Smooth muscle cell (in vitro differentiated cells): Measurements from ENCODE around the gene HOXB6. TPM values are rescaled to one million over a fixed set of nuclear protein-coding genes. Genes with fewer than 3 reads are reported as not detected.

Experiments used
- DNase-seq: peaks from one replicate; lab custom pipeline; 2025; ENCODE audit not compliant: unreplicated experiment; lab: John Stamatoyannopoulos, UW
- H2AFZ ChIP-seq: fragments of 200-600 bp; sonication (generic); 2 replicates; pipeline ENCODE4 v1.6.0; 2016; ENCODE audit warnings: antibody characterized with exemption, low read depth, mild to moderate bottlenecking
- H3F3A ChIP-seq: fragments of 200-600 bp; sonication (generic); 2 replicates; pipeline ENCODE4 v1.6.0; 2017; ENCODE audit warnings: antibody characterized with exemption, low read depth
- H3K27ac ChIP-seq: fragments of 200-600 bp; sonication (generic); 2 replicates; pipeline ENCODE4 v1.5.1; 2016; ENCODE audit warnings: low read depth, mild to moderate bottlenecking
- H3K27me3 ChIP-seq: fragments of 200-600 bp; sonication (generic); 2 replicates; pipeline ENCODE4 v1.6.1; 2016; ENCODE audit warnings: low read depth, mild to moderate bottlenecking
- H3K36me3 ChIP-seq: fragments of 200-600 bp; sonication (generic); 2 replicates; pipeline ENCODE4 v1.5.1; 2016; ENCODE audit warnings: low read depth
- H3K4me1 ChIP-seq: fragments of 200-600 bp; sonication (generic); 2 replicates; pipeline ENCODE4 v1.5.1; 2016; ENCODE audit warnings: low read depth
- H3K4me2 ChIP-seq: fragments of 200-600 bp; sonication (generic); 2 replicates; pipeline ENCODE4 v1.6.0; 2016; ENCODE audit warnings: mild to moderate bottlenecking
- H3K4me3 ChIP-seq: fragments of 200-600 bp; sonication (generic); 2 replicates; pipeline ENCODE4 v1.5.1; 2016; ENCODE audit warnings: mild to moderate bottlenecking
- H3K79me2 ChIP-seq: fragments of 200-600 bp; sonication (generic); 2 replicates; pipeline ENCODE4 v1.6.0; 2016; ENCODE audit warnings: low read depth, mild to moderate bottlenecking
- H3K9ac ChIP-seq: fragments of 200-600 bp; sonication (generic); 2 replicates; pipeline ENCODE4 v1.6.0; 2016; ENCODE audit warnings: low read depth
- H3K9me3 ChIP-seq: fragments of 200-600 bp; sonication (generic); replicated peaks from 2 replicates; pipeline ENCODE4 v1.5.1; 2016; ENCODE audit warnings: low read depth
- H4K20me1 ChIP-seq: fragments of 200-600 bp; sonication (generic); 2 replicates; pipeline ENCODE4 v1.6.0; 2016; ENCODE audit warnings: low read depth
- CTCF ChIP-seq: fragments of 200-600 bp; sonication (generic); IDR thresholded peaks from 2 replicates; pipeline ENCODE4 v1.5.1; 2017; ENCODE audit warnings: borderline replicate concordance, mild to moderate bottlenecking, antibody characterized with exemption; ENCODE audit not compliant: insufficient read depth, poor library complexity, severe bottlenecking
- WGBS: methylation state at CpG from one replicate; pipeline ENCODE4 v1.1.7; 2016; ENCODE audit warnings: low lambda C conversion rate; 5-methylcytosine and 5-hydroxymethylcytosine counted together
- polyA plus RNA-seq: library from polyadenylated mRNA; unstranded; fragments of >200 nt; fragmentation: Nextera tagmentation; extraction: Ambion mirVana; gene quantifications from 2 replicates; pipeline ENCODE4 v1.2.1, GENCODE V29; 2016
- total RNA-seq: library from RNA; depleted of rRNA; stranded (reverse); fragments of >200 nt; gene quantifications from 2 replicates; pipeline ENCODE4 v1.2.3, GENCODE V29; 2014

HOXB6 gene
- total and polyA plus RNA-seq, 2 experiments from 2014 or later = 6.3 to 9.3 TPM

GRCh38 chr17:48605991-48606891 is 1.5 kb upstream of the HOXB6 start:
- no peak for TF ChIP-seq CTCF
- peak overlapping the region; percentile 66 for H3K4me3 ChIP-seq
- H3K4me2 ChIP-seq = peak overlapping the region; percentile 98
- H3K4me1 ChIP-seq = peaks cover 1% of the 10 kb centered on the region
- H3K27ac ChIP-seq = peak overlapping the region; percentile 54
- H3K79me2 ChIP-seq = peaks cover 76% of the 10 kb centered on the region
- peaks cover 24% of the 10 kb centered on the region for H4K20me1 ChIP-seq
- no peak for DNase-seq
- no peaks in the 10 kb centered on the region for H3K9me3 ChIP-seq
- WGBS = 30% methylated on average over 41 of the region's 41 CpGs
- peak overlapping the region; percentile 41 for H3K9ac ChIP-seq
- no peaks in the 10 kb centered on the region for H3K36me3 ChIP-seq
- peaks cover 19% of the 10 kb centered on the region for H3F3A ChIP-seq
- H2AFZ ChIP-seq = peak overlapping the region; percentile 32
- H3K27me3 ChIP-seq = peaks cover 7% of the 10 kb centered on the region

- Histone ChIP-seq H3K36me3 (no peaks in the 10 kb centered on the region), H3K9ac (no peak overlapping the region), H3F3A (peaks cover 21% of the 10 kb centered on the region), H3K4me1 (peaks cover 4% of the 10 kb centered on the region), H2AFZ (peak overlapping the region; percentile 70), H3K9me3 (no peaks in the 10 kb centered on the region), H3K79me2 (peaks cover 78% of the 10 kb centered on the region), H4K20me1 (peaks cover 31% of the 10 kb centered on the region), H3K27me3 (peaks cover 7% of the 10 kb centered on the region), H3K4me3 (peak overlapping the region; percentile 66), H3K4me2 (peak overlapping the region; percentile 98), H3K27ac (peak overlapping the region; percentile 54)
- WGBS = 27% methylated on average over 10 of the region's 10 CpGs
- no peak for DNase-seq
- no peak for TF ChIP-seq CTCF
Observed at GRCh38 chr17:48605409-48605919, 678 bp upstream of the HOXB6 start.

GRCh38 chr17:48603959-48604769 is 622 bp downstream of the HOXB6 start:
- H3K36me3 ChIP-seq = no peaks in the 10 kb centered on the region
- H3F3A ChIP-seq = peaks cover 16% of the 10 kb centered on the region
- peak overlapping the region; percentile 98 for H3K4me2 ChIP-seq
- WGBS = 3% methylated on average over 21 of the region's 21 CpGs
- peaks cover 77% of the 10 kb centered on the region for H3K79me2 ChIP-seq
- H3K9ac ChIP-seq = peak overlapping the region; percentile 65
- peak overlapping the region; percentile 70 for H2AFZ ChIP-seq
- H3K4me3 ChIP-seq = peak overlapping the region; percentile 66
- peak; percentile 3 for TF ChIP-seq CTCF
- H4K20me1 ChIP-seq = peaks cover 44% of the 10 kb centered on the region
- H3K27ac ChIP-seq = peak overlapping the region; percentile 54
- DNase-seq = peak; percentile 26
- H3K27me3 ChIP-seq = peaks cover 7% of the 10 kb centered on the region
- peaks cover 8% of the 10 kb centered on the region for H3K4me1 ChIP-seq
- H3K9me3 ChIP-seq = no peaks in the 10 kb centered on the region
